ENCODE measurements around the gene SLC6A8.

Gene SLC6A8

GRCh38 chrX:153644356-153645125, 43.2 kb upstream of the SLC6A8 start (continued):
- TF ChIP-seq ZNF148 (tag by site-specific recombination; IDR thresholded peaks at IDR 0.05; ENCODE audit: borderline replicate concordance), result no peak
- peak; percentile 29; the same call in 1 of the 2 replicates for TF ChIP-seq ZNF501 (tag by site-specific recombination; IDR thresholded peaks at IDR 0.05)
- no peak for TF ChIP-seq ZNF280D (tag by site-specific recombination; IDR thresholded peaks at IDR 0.05)
- TF ChIP-seq, protein P1, sequence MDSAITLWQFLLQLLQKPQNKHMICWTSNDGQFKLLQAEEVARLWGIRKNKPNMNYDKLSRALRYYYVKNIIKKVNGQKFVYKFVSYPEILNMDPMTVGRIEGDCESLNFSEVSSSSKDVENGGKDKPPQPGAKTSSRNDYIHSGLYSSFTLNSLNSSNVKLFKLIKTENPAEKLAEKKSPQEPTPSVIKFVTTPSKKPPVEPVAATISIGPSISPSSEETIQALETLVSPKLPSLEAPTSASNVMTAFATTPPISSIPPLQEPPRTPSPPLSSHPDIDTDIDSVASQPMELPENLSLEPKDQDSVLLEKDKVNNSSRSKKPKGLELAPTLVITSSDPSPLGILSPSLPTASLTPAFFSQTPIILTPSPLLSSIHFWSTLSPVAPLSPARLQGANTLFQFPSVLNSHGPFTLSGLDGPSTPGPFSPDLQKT (IDR thresholded peaks at IDR 0.05; ENCODE audit: borderline replicate concordance, low read depth, low read length), result no peak
- TF ChIP-seq, protein P2, sequence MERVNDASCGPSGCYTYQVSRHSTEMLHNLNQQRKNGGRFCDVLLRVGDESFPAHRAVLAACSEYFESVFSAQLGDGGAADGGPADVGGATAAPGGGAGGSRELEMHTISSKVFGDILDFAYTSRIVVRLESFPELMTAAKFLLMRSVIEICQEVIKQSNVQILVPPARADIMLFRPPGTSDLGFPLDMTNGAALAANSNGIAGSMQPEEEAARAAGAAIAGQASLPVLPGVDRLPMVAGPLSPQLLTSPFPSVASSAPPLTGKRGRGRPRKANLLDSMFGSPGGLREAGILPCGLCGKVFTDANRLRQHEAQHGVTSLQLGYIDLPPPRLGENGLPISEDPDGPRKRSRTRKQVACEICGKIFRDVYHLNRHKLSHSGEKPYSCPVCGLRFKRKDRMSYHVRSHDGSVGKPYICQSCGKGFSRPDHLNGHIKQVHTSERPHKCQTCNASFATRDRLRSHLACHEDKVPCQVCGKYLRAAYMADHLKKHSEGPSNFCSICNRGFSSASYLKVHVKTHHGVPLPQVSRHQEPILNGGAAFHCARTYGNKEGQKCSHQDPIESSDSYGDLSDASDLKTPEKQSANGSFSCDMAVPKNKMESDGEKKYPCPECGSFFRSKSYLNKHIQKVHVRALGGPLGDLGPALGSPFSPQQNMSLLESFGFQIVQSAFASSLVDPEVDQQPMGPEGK (tag by site-specific recombination; IDR thresholded peaks at IDR 0.05), result peak; percentile 65; the same call in 1 of the 2 replicates
- TF ChIP-seq ZBTB20 (tag by site-specific recombination; IDR thresholded peaks at IDR 0.05), result peak; percentile 75
- peak; percentile 71; the same call in 1 of the 2 replicates for TF ChIP-seq ZFP69B (tag by site-specific recombination; IDR thresholded peaks at IDR 0.05)
- TF ChIP-seq, protein P3, sequence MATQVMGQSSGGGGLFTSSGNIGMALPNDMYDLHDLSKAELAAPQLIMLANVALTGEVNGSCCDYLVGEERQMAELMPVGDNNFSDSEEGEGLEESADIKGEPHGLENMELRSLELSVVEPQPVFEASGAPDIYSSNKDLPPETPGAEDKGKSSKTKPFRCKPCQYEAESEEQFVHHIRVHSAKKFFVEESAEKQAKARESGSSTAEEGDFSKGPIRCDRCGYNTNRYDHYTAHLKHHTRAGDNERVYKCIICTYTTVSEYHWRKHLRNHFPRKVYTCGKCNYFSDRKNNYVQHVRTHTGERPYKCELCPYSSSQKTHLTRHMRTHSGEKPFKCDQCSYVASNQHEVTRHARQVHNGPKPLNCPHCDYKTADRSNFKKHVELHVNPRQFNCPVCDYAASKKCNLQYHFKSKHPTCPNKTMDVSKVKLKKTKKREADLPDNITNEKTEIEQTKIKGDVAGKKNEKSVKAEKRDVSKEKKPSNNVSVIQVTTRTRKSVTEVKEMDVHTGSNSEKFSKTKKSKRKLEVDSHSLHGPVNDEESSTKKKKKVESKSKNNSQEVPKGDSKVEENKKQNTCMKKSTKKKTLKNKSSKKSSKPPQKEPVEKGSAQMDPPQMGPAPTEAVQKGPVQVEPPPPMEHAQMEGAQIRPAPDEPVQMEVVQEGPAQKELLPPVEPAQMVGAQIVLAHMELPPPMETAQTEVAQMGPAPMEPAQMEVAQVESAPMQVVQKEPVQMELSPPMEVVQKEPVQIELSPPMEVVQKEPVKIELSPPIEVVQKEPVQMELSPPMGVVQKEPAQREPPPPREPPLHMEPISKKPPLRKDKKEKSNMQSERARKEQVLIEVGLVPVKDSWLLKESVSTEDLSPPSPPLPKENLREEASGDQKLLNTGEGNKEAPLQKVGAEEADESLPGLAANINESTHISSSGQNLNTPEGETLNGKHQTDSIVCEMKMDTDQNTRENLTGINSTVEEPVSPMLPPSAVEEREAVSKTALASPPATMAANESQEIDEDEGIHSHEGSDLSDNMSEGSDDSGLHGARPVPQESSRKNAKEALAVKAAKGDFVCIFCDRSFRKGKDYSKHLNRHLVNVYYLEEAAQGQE (tag by site-specific recombination; IDR thresholded peaks at IDR 0.05), result peak; percentile 62; the same call in 1 of the 2 replicates
- no peak for TF ChIP-seq ZNF521 (tag by site-specific recombination; IDR thresholded peaks at IDR 0.05)
- no peak for TF ChIP-seq ZSCAN30 (tag by site-specific recombination; IDR thresholded peaks at IDR 0.05)
- TF ChIP-seq, protein P4, sequence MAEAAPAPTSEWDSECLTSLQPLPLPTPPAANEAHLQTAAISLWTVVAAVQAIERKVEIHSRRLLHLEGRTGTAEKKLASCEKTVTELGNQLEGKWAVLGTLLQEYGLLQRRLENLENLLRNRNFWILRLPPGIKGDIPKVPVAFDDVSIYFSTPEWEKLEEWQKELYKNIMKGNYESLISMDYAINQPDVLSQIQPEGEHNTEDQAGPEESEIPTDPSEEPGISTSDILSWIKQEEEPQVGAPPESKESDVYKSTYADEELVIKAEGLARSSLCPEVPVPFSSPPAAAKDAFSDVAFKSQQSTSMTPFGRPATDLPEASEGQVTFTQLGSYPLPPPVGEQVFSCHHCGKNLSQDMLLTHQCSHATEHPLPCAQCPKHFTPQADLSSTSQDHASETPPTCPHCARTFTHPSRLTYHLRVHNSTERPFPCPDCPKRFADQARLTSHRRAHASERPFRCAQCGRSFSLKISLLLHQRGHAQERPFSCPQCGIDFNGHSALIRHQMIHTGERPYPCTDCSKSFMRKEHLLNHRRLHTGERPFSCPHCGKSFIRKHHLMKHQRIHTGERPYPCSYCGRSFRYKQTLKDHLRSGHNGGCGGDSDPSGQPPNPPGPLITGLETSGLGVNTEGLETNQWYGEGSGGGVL (tag by site-specific recombination; IDR thresholded peaks at IDR 0.05), result peak; percentile 54; the same call in 1 of the 2 replicates
- TF ChIP-seq ZNF214 (tag by site-specific recombination; IDR thresholded peaks at IDR 0.05; ENCODE audit: borderline replicate concordance), result no peak
- TF ChIP-seq, protein P5, sequence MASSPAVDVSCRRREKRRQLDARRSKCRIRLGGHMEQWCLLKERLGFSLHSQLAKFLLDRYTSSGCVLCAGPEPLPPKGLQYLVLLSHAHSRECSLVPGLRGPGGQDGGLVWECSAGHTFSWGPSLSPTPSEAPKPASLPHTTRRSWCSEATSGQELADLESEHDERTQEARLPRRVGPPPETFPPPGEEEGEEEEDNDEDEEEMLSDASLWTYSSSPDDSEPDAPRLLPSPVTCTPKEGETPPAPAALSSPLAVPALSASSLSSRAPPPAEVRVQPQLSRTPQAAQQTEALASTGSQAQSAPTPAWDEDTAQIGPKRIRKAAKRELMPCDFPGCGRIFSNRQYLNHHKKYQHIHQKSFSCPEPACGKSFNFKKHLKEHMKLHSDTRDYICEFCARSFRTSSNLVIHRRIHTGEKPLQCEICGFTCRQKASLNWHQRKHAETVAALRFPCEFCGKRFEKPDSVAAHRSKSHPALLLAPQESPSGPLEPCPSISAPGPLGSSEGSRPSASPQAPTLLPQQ (tag by site-specific recombination; IDR thresholded peaks at IDR 0.05), result peak; percentile 50; the same call in 1 of the 2 replicates
- TF ChIP-seq ZNF433 (tag by site-specific recombination; IDR thresholded peaks at IDR 0.05; ENCODE audit: low read depth), result no peak
- TF ChIP-seq KLF7 (tag by site-specific recombination; IDR thresholded peaks at IDR 0.05; ENCODE audit: borderline replicate concordance), result no peak
- TF ChIP-seq ZSCAN16 (tag by site-specific recombination; IDR thresholded peaks at IDR 0.05), result no peak
- no peak for TF ChIP-seq BCL6B (tag by site-specific recombination; IDR thresholded peaks at IDR 0.05)
- TF ChIP-seq ZNF658 (tag by site-specific recombination; IDR thresholded peaks at IDR 0.05), result no peak
- TF ChIP-seq ZFHX2 (tag by site-specific recombination; conservative IDR thresholded peaks at IDR 0.05), result peak; percentile 61
- TF ChIP-seq KLF1 (tag by site-specific recombination; IDR thresholded peaks at IDR 0.05), result 0 out of 2 replicates have a peak, but pooled peaks have one; percentile 7
